PC-9 (cell line): ENCODE results near the gene MS4A15. TPM values are rescaled to one million over a fixed set of nuclear protein-coding genes. Genes with fewer than 3 reads are reported as not detected.
"Not testable (repeated sequence)": the region's sequence is repeated elsewhere in the genome, so short reads cannot be mapped to it uniquely, and the experiment has no call there.

Experiments
- BruUV-seq: library from RNA; stranded (reverse); fragments of 400-500 nt; replicated peaks from 2 replicates; lab custom pipeline; 2021; lab: Mats Ljungman, UMichigan
- CTCF ChIA-PET: fragments of 300-600 bp; sonication (Branson Sonifier 250); formaldehyde crosslinking; loops from one replicate; lab custom pipeline; 2022; ENCODE audit warnings: antibody characterized with exemption; lab: Charles Lee
- POLR2A ChIA-PET: fragments of 300-600 bp; sonication (Branson Sonifier 250); formaldehyde crosslinking; loops from one replicate; lab custom pipeline; 2022; ENCODE audit warnings: antibody characterized with exemption; ENCODE audit not compliant: unreplicated experiment; lab: Charles Lee
- DNase-seq, 2 experiments: peaks; one replicate each; pipeline versions ENCODE4 v3.0.0 to v3.0.0-alpha.2; 2015 to 2022; ENCODE audit warnings: mixed read lengths in 1 of 2
- H2AFZ ChIP-seq: fragments of 200-600 bp; sonication (generic); 2 replicates; pipeline ENCODE4 v1.8.1; 2017; ENCODE audit warnings: antibody characterized with exemption
- H3F3A ChIP-seq: fragments of 200-600 bp; sonication (generic); 2 replicates; pipeline ENCODE4 v1.8.1; 2017; ENCODE audit warnings: antibody characterized with exemption, mild to moderate bottlenecking, low read depth; ENCODE audit not compliant: insufficient read depth
- H3K27ac ChIP-seq: fragments of 200-600 bp; sonication (generic); 2 replicates; pipeline ENCODE4 v1.6.1; 2016; ENCODE audit warnings: mixed run types
- H3K27me3 ChIP-seq: fragments of 200-600 bp; sonication (generic); 2 replicates; pipeline ENCODE4 v1.6.1; 2016; ENCODE audit warnings: low read depth, mixed run types; ENCODE audit not compliant: insufficient read depth
- H3K36me3 ChIP-seq: fragments of 200-600 bp; sonication (generic); 2 replicates; pipeline ENCODE4 v1.6.1; 2016; ENCODE audit warnings: low read depth, mixed run types
- H3K4me1 ChIP-seq: fragments of 200-600 bp; sonication (generic); replicated peaks from 2 replicates; pipeline ENCODE4 v1.6.1; 2016; ENCODE audit warnings: mixed run types; ENCODE audit not compliant: insufficient read depth
- H3K4me2 ChIP-seq: fragments of 200-600 bp; sonication (generic); 2 replicates; pipeline ENCODE4 v1.6.1; 2017; ENCODE audit warnings: mixed run types
- H3K4me3 ChIP-seq: fragments of 200-600 bp; sonication (generic); 2 replicates; pipeline ENCODE4 v1.6.1; 2016; ENCODE audit warnings: mixed run types
- H3K79me2 ChIP-seq: fragments of 200-600 bp; sonication (generic); 2 replicates; pipeline ENCODE4 v1.6.1; 2017; ENCODE audit warnings: low read depth, mixed run types
- H3K9me2 ChIP-seq: fragments of 200-600 bp; sonication (generic); 2 replicates; pipeline ENCODE4 v1.8.1; 2017; ENCODE audit warnings: mild to moderate bottlenecking; ENCODE audit not compliant: insufficient read depth
- H3K9me3 ChIP-seq: fragments of 200-600 bp; sonication (generic); 2 replicates; pipeline ENCODE4 v1.8.1; 2016; ENCODE audit warnings: low read depth; ENCODE audit not compliant: insufficient read depth
- H4K20me1 ChIP-seq: fragments of 200-600 bp; sonication (generic); 2 replicates; pipeline ENCODE4 v1.8.1; 2017; ENCODE audit not compliant: insufficient read depth
- CTCF ChIP-seq: fragments of 200-600 bp; sonication (generic); conservative IDR thresholded peaks from 2 replicates; pipeline ENCODE4 v1.6.1; 2017; ENCODE audit warnings: mixed run types, antibody characterized with exemption, mild to moderate bottlenecking, moderate library complexity
- EZH2 ChIP-seq: fragments of 200-600 bp; sonication (generic); IDR thresholded peaks from 2 replicates; pipeline ENCODE4 v1.8.0; 2017; ENCODE audit warnings: antibody characterized with exemption, low read depth
- intact Hi-C: fragments of 100-400 bp; cut with micrococcal nuclease; formaldehyde crosslinking; loops from one replicate; pipeline ENCODE4 v1.10.0; 2022; ENCODE audit not compliant: unreplicated experiment
- total RNA-seq: library from RNA; stranded (reverse); gene quantifications from 2 replicates; pipeline ENCODE4 v1.2.3, GENCODE V29; 2021

The MS4A15 gene
- total RNA-seq, 1 experiment from 2014 or later = not detected

- no peaks in the 10 kb centered on the region for H3K9me3 ChIP-seq
- no peaks in the 10 kb centered on the region for H3K36me3 ChIP-seq
- DNase-seq = no peak
- no peaks in the 10 kb centered on the region for H3F3A ChIP-seq
- no peak overlapping the region for H3K4me2 ChIP-seq
- no peaks in the 10 kb centered on the region for H4K20me1 ChIP-seq
- TF ChIP-seq EZH2 (no peak), CTCF (no peak)
- ChIA-PET POLR2A (interaction anchor here (0.5 kb wide), 1 partner anchor 760 kb away, joined by 3 read pairs; no protein-coding TSS in a partner anchor), CTCF (interaction anchor here (0.7 kb wide), 1 partner anchor 1076 kb away, joined by 3 read pairs; no protein-coding TSS in a partner anchor)
- H3K27ac ChIP-seq = no peak overlapping the region
- no peak overlapping the region for H2AFZ ChIP-seq
- H3K4me1 ChIP-seq = no peaks in the 10 kb centered on the region
- no peaks in the 10 kb centered on the region for H3K79me2 ChIP-seq
- H3K27me3 ChIP-seq = peaks cover 65% of the 10 kb centered on the region
- no peak overlapping the region for H3K4me3 ChIP-seq
- no peaks in the 10 kb centered on the region for H3K9me2 ChIP-seq
- intact Hi-C loops = no loop called here
- BruUV-seq = no TSS peak
Observed at GRCh38 chr11:60753309-60753708, 3.4 kb upstream of the MS4A15 start.

GRCh38 chr11:60754887-60755286 lies 1.8 kb upstream of the MS4A15 start:
- BruUV-seq = no TSS peak
- no peaks in the 10 kb centered on the region for H4K20me1 ChIP-seq
- no peaks in the 10 kb centered on the region for H3K9me3 ChIP-seq
- H3K27ac ChIP-seq = no peak overlapping the region
- H3K27me3 ChIP-seq = peaks cover 67% of the 10 kb centered on the region
- no peak overlapping the region for H2AFZ ChIP-seq
- no peaks in the 10 kb centered on the region for H3K4me1 ChIP-seq
- H3K79me2 ChIP-seq = no peaks in the 10 kb centered on the region
- H3K36me3 ChIP-seq = no peaks in the 10 kb centered on the region
- TF ChIP-seq EZH2 = no peak
- TF ChIP-seq CTCF = no peak
- CTCF ChIA-PET = no interaction called here
- POLR2A ChIA-PET = no interaction called here
- no peaks in the 10 kb centered on the region for H3K9me2 ChIP-seq
- intact Hi-C loops = no loop called here
- H3K4me2 ChIP-seq = no peak overlapping the region
- H3F3A ChIP-seq = no peaks in the 10 kb centered on the region
- H3K4me3 ChIP-seq = no peak overlapping the region
- DNase-seq = no peak

GRCh38 chr11:60757231-60757800 lies 649 bp downstream of the MS4A15 start:
- intact Hi-C loops = no loop called here
- no peak overlapping the region for H3K4me3 ChIP-seq
- DNase-seq = no peak
- no peaks in the 10 kb centered on the region for H3F3A ChIP-seq
- no peak overlapping the region for H3K4me2 ChIP-seq
- no TSS peak for BruUV-seq
- H3K79me2 ChIP-seq = no peaks in the 10 kb centered on the region
- no peaks in the 10 kb centered on the region for H3K9me3 ChIP-seq
- no peak overlapping the region for H3K27ac ChIP-seq
- H2AFZ ChIP-seq = no peak overlapping the region
- CTCF ChIA-PET = no interaction called here
- no peaks in the 10 kb centered on the region for H3K9me2 ChIP-seq
- H3K36me3 ChIP-seq = no peaks in the 10 kb centered on the region
- no peaks in the 10 kb centered on the region for H4K20me1 ChIP-seq
- POLR2A ChIA-PET = no interaction called here
- no peaks in the 10 kb centered on the region for H3K4me1 ChIP-seq
- H3K27me3 ChIP-seq = peaks cover 71% of the 10 kb centered on the region
- TF ChIP-seq CTCF = no peak
- TF ChIP-seq EZH2 = no peak

- intact Hi-C loops, CTCF ChIA-PET: not testable (repeated sequence)
Observed at GRCh38 chr11:60758671-60759070, 2.0 kb downstream of the MS4A15 start.

GRCh38 chr11:60759438-60760225 lies 3.0 kb downstream of the MS4A15 start:
- H3K4me3 ChIP-seq, H3K4me1 ChIP-seq, CTCF ChIA-PET, H2AFZ ChIP-seq, H4K20me1 ChIP-seq, H3K9me3 ChIP-seq, POLR2A ChIA-PET, H3K9me2 ChIP-seq, BruUV-seq, intact Hi-C loops, H3K79me2 ChIP-seq, H3K36me3 ChIP-seq, H3F3A ChIP-seq, DNase-seq, H3K4me2 ChIP-seq, H3K27ac ChIP-seq: not testable (repeated sequence)
- H3K27me3 ChIP-seq = peaks cover 79% of the 10 kb centered on the region

More at GRCh38 chr11:60758671-60759070, 2.0 kb downstream of the MS4A15 start:
- not testable (repeated sequence) for H3K79me2 ChIP-seq, H3K9me3 ChIP-seq, H3K4me2 ChIP-seq, H2AFZ ChIP-seq, H4K20me1 ChIP-seq, H3F3A ChIP-seq, H3K9me2 ChIP-seq, BruUV-seq, H3K27ac ChIP-seq, H3K36me3 ChIP-seq, DNase-seq, H3K4me1 ChIP-seq, H3K4me3 ChIP-seq
- H3K27me3 ChIP-seq = peaks cover 72% of the 10 kb centered on the region
- POLR2A ChIA-PET = interaction anchor here (0.5 kb wide), 1 partner anchor 146 kb away, joined by 4 read pairs; no protein-coding TSS in a partner anchor
